Natural killer cell (primary cell): Measurements from ENCODE around the gene RNASE2. TPM values are rescaled to one million over a fixed set of nuclear protein-coding genes. Genes with fewer than 3 reads are reported as not detected.

Experiments used
- ATAC-seq, 3 donors: fragments of 150-1000 bp in 2 of 3; fragments of 200-7000 bp in 1 of 3; cut with Tn5 transposase; 1 replicate in 1 of 3; 2 replicates in 2 of 3; pipeline ENCODE4 v1.10.0; 2021; ENCODE audit warnings: mild to moderate bottlenecking in 2 of 3, moderate library complexity in 2 of 3
- DNase-seq, 2 donors: peaks; one replicate each; pipeline versions ENCODE4 v3.0.0 to v3.0.0-alpha.2; 2013 to 2021; ENCODE audit warnings: mixed read lengths in 1 of 2
- H3K27ac ChIP-seq: one replicate; pipeline ENCODE4 v1.5.1; 2013; ENCODE audit warnings: mild to moderate bottlenecking, low read length
- H3K27me3 ChIP-seq: one replicate; pipeline ENCODE4 v1.6.1; 2013; ENCODE audit warnings: low read length; ENCODE audit not compliant: control insufficient read depth, insufficient read depth
- H3K36me3 ChIP-seq: one replicate; pipeline ENCODE4 v1.6.1; 2013; ENCODE audit warnings: low read length; ENCODE audit not compliant: control insufficient read depth, insufficient read depth
- H3K4me1 ChIP-seq: one replicate; pipeline ENCODE4 v1.6.1; 2013; ENCODE audit warnings: low read length; ENCODE audit not compliant: control insufficient read depth, insufficient read depth
- H3K4me3 ChIP-seq: one replicate; pipeline ENCODE4 v1.5.1; 2013; ENCODE audit warnings: low read length
- H3K9me3 ChIP-seq: one replicate; pipeline ENCODE4 v1.6.1; 2013; ENCODE audit warnings: low read length; ENCODE audit not compliant: control insufficient read depth, insufficient read depth
- H3K27ac Mint-ChIP-seq, 2 donors: one replicate each; pipeline ENCODE4 v1.8.0; 2022; ENCODE audit warnings: mild to moderate bottlenecking in 2 of 2, mixed read lengths in 2 of 2, moderate library complexity in 1 of 2
- H3K27me3 Mint-ChIP-seq, 2 donors: one replicate each; pipeline ENCODE4 v1.8.0; 2022; ENCODE audit warnings: low read depth in 2 of 2, mixed read lengths in 2 of 2
- H3K36me3 Mint-ChIP-seq: one replicate; pipeline ENCODE4 v1.8.0; 2022; ENCODE audit warnings: mixed read lengths
- H3K4me1 Mint-ChIP-seq, 2 donors: one replicate each; pipeline ENCODE4 v1.8.0; 2022; ENCODE audit warnings: mixed read lengths in 2 of 2
- H3K4me3 Mint-ChIP-seq: one replicate; pipeline ENCODE4 v1.8.0; 2022; ENCODE audit warnings: mild to moderate bottlenecking, moderate library complexity, mixed read lengths
- H3K9me3 Mint-ChIP-seq, 2 donors: one replicate each; pipeline ENCODE4 v1.8.0; 2022; ENCODE audit warnings: mixed read lengths in 2 of 2
- CTCF ChIP-seq: fragments of 200-600 bp; IDR thresholded peaks from one replicate; pipeline ENCODE4 v1.8.0; 2022; ENCODE audit warnings: antibody characterized with exemption
- WGBS: methylation state at CpG from one replicate; pipeline ENCODE4 v1.1.7; 2013; ENCODE audit warnings: missing lambda C conversion rate; ENCODE audit not compliant: insufficient coverage; 5-methylcytosine and 5-hydroxymethylcytosine counted together
- intact Hi-C: fragments of 100-400 bp; cut with micrococcal nuclease; formaldehyde crosslinking; loops from one replicate; pipeline ENCODE4 v1.14.2; 2022
- total RNA-seq, 4 donors: library from RNA; stranded (reverse); fragments of 120-200 nt in 1 of 4; gene quantifications; one replicate each; pipeline versions ENCODE4 v1.2.3 to v1.2.4, GENCODE V29; 2013 to 2022

Gene RNASE2
- total RNA-seq, 3 donors from 2014 or later (not counting 1 experiment from before 2014, with no cell fraction given) = 2.2 to 53.6 TPM; not detected in 1

DNA sequence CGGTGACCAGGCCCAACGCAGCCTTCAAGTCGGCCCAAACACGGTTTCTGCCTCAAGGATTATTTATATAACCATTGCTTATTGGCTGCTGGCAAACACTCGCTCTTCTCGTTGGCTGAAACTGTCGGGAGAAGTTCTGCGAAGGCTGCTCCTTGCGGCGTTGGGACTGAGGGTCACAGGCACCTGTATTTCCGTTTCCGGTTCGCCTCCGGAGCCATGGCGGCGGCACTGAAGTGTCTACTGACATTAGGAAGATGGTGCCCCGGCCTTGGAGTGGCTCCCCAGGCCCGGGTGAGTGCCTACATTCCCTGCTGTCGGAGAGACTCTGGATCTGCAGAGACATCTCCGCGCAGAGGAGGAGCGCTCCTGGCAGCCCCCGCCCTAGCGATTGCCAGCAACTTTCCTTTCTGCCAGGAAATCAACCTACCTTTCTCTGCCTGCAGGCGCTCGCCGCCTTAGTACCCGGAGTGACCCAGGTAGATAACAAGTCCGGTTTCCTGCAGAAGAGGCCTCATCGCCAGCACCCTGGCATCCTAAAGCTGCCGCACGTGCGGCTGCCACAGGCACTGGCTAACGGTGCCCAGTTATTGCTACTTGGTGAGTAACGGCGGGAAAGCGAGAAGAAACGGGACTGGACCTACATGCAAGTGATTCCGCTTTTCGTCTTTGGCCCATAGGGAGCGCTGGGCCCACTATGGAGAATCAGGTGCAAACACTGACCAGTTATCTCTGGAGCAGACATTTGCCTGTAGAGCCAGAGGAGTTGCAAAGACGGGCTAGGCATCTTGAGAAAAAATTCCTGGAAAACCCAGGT lies 34.7 kb downstream of the RNASE2 start, which contains the start of gene METTL17:
Gene METTL17 (plus strand): TSS at position 194 of the 814 bp plus-strand sequence. CDS start 23 bp downstream, at position 217.
- Histone ChIP-seq H3K36me3 (peaks cover 29% of the 10 kb centered on the region), H3K4me1 (peaks cover 16% of the 10 kb centered on the region), H3K27me3 (no peaks in the 10 kb centered on the region), H3K4me3 (peak within 1 kb of the TSS; percentile 74), H3K27ac (peak within 1 kb of the TSS; percentile 58), H3K9me3 (no peaks in the 10 kb centered on the region)
- DNase-seq (peak; percentile 62 to 94), ATAC-seq (peak; percentile 90 to 94 (median 93))
- H3K4me3 Mint-ChIP-seq = peak within 1 kb of the TSS; percentile 91
- peaks cover 22 to 31% of the 10 kb centered on the region in 2 donors for H3K4me1 Mint-ChIP-seq
- intact Hi-C loops = no loop called here
- peak within 1 kb of the TSS; percentile 78 to 88 for H3K27ac Mint-ChIP-seq
- no peak for TF ChIP-seq CTCF
- under 1% methylated on average over 41 of the region's 42 CpGs for WGBS
- H3K36me3 Mint-ChIP-seq = peaks cover 6% of the 10 kb centered on the region
- H3K27me3 Mint-ChIP-seq = no peaks in the 10 kb centered on the region
- no peaks in the 10 kb centered on the region for H3K9me3 Mint-ChIP-seq

- WGBS = 95% methylated on average over 14 of the region's 14 CpGs
- Mint-ChIP-seq H3K27ac (no peak overlapping the region), H3K27me3 (no peaks in the 10 kb centered on the region), H3K9me3 (no peaks in the 10 kb centered on the region), H3K36me3 (peaks cover 19% of the 10 kb centered on the region), H3K4me3 (no peak overlapping the region), H3K4me1 (peaks cover 6 to 16% of the 10 kb centered on the region in 2 donors)
- ATAC-seq (no peak), DNase-seq (no peak)
- intact Hi-C loops = no loop called here
- no peak overlapping the region for H3K4me3 ChIP-seq
- H3K36me3 ChIP-seq = peaks cover 52% of the 10 kb centered on the region
- no peak overlapping the region for H3K27ac ChIP-seq
- no peaks in the 10 kb centered on the region for H3K27me3 ChIP-seq
- no peaks in the 10 kb centered on the region for H3K4me1 ChIP-seq
- H3K9me3 ChIP-seq = no peaks in the 10 kb centered on the region
- no peak for TF ChIP-seq CTCF
Observed at GRCh38 chr14:20996521-20996920, 41.2 kb downstream of the RNASE2 start.

GRCh38 chr14:20997115-20997514 lies 41.8 kb downstream of the RNASE2 start:
- DNase-seq = no peak
- Mint-ChIP-seq H3K4me1 (peaks cover 0 to 10% of the 10 kb centered on the region in 2 donors), H3K27me3 (no peaks in the 10 kb centered on the region), H3K9me3 (no peaks in the 10 kb centered on the region), H3K36me3 (peaks cover 19% of the 10 kb centered on the region), H3K27ac (no peak overlapping the region), H3K4me3 (no peak overlapping the region)
- no peak overlapping the region for H3K27ac ChIP-seq
- no peak for TF ChIP-seq CTCF
- no peak overlapping the region for H3K4me3 ChIP-seq
- no peaks in the 10 kb centered on the region for H3K9me3 ChIP-seq
- no peaks in the 10 kb centered on the region for H3K27me3 ChIP-seq
- peaks cover 49% of the 10 kb centered on the region for H3K36me3 ChIP-seq
- no peak for ATAC-seq
- intact Hi-C loops = no loop called here
- H3K4me1 ChIP-seq = no peaks in the 10 kb centered on the region
- WGBS = 95% methylated on average over 2 of the region's 4 CpGs
